GM12878 (cell line): ENCODE results near the gene MAP3K6. TPM values are rescaled to one million over a fixed set of nuclear protein-coding genes. Genes with fewer than 3 reads are reported as not detected.

Source experiments
- ATAC-seq: fragments of 200-7000 bp; cut with Tn5 transposase; 3 replicates; pipeline ENCODE4 v1.9.1; 2020; ENCODE audit warnings: mild to moderate bottlenecking, moderate library complexity
- BruUV-seq: library from RNA; stranded (reverse); fragments of 400-500 nt; replicated peaks from 2 replicates; lab custom pipeline; 2021; lab: Mats Ljungman, UMichigan
- CTCF ChIA-PET: fragments of 300-600 bp; sonication (Branson Sonifier 250); formaldehyde crosslinking; extraction: SDS; loops from one replicate; lab custom pipeline; 2021; ENCODE audit warnings: inconsistent platforms; lab: Yijun Ruan, JAX
- POLR2A ChIA-PET: fragments of 350-600 bp; formaldehyde crosslinking; extraction: SDS; loops from one replicate; lab custom pipeline; 2021; ENCODE audit warnings: inconsistent platforms; lab: Charles Lee
- RAD21 ChIA-PET: fragments of 300-600 bp; sonication (Branson Sonifier 250); formaldehyde crosslinking; loops from one replicate; lab custom pipeline; 2023; ENCODE audit warnings: antibody characterized with exemption; ENCODE audit not compliant: unreplicated experiment; lab: Charles Lee
- SMC1A ChIA-PET: fragments of 300-600 bp; sonication (Branson Sonifier 250); formaldehyde crosslinking; loops from one replicate; lab custom pipeline; 2023; ENCODE audit not compliant: unreplicated experiment, uncharacterized antibody; lab: Charles Lee
- DNase-seq: peaks from one replicate; pipeline ENCODE4 v3.0.0-alpha.2; 2011; ENCODE audit warnings: low read depth, low spot score
- FAIRE-seq: peaks from 3 replicates; lab custom pipeline; 2011; peaks lifted over from hg19 to GRCh38; lab: Jason Lieb, UNC
- H2AFZ ChIP-seq: 2 replicates; pipeline ENCODE4 v1.6.0; 2011; ENCODE audit warnings: low read depth, low read length, control low read depth; ENCODE audit not compliant: control insufficient read depth
- H3K27ac ChIP-seq: 2 replicates; pipeline ENCODE4 v1.5.1; 2011; ENCODE audit warnings: control low read depth; ENCODE audit not compliant: control insufficient read depth, insufficient read depth
- H3K27me3 ChIP-seq, 2 experiments: replicated peaks in 1 of 2; 2 replicates each; pipeline versions ENCODE4 v1.6.0 to v1.6.1; 2011; ENCODE audit warnings: low read length in 1 of 2; ENCODE audit not compliant: control insufficient read depth in 2 of 2, insufficient read depth in 2 of 2
- H3K36me3 ChIP-seq, 2 experiments: 2 replicates each; pipeline ENCODE4 v1.5.1; 2011; ENCODE audit warnings: low read length in 1 of 2; ENCODE audit not compliant: control insufficient read depth in 2 of 2, insufficient read depth in 2 of 2
- H3K4me1 ChIP-seq: 2 replicates; pipeline ENCODE4 v1.6.1; 2011; ENCODE audit warnings: mild to moderate bottlenecking, low read length, moderate library complexity, mixed read lengths; ENCODE audit not compliant: control insufficient read depth, insufficient read depth
- H3K4me2 ChIP-seq: 2 replicates; pipeline ENCODE4 v1.6.0; 2011; ENCODE audit warnings: control low read depth; ENCODE audit not compliant: control insufficient read depth, insufficient read depth
- H3K4me3 ChIP-seq: fragments of 200-600 bp; sonication (generic); 2 replicates; pipeline ENCODE4 v1.5.1; 2016
- H3K79me2 ChIP-seq: 2 replicates; pipeline ENCODE4 v1.6.0; 2011; ENCODE audit warnings: low read length; ENCODE audit not compliant: control insufficient read depth, insufficient read depth
- H3K9ac ChIP-seq: 2 replicates; pipeline ENCODE4 v1.8.0; 2011; ENCODE audit warnings: low read length, control low read depth, mixed read lengths; ENCODE audit not compliant: control insufficient read depth, insufficient read depth
- H3K9me3 ChIP-seq: replicated peaks from 3 replicates; pipeline ENCODE4 v1.5.1; 2011; ENCODE audit warnings: mild to moderate bottlenecking, low read length; ENCODE audit not compliant: control insufficient read depth, insufficient read depth
- H4K20me1 ChIP-seq: 2 replicates; pipeline ENCODE4 v1.6.0; 2011; ENCODE audit not compliant: control insufficient read depth, insufficient read depth
- ESRRA ChIP-seq: IDR thresholded peaks from 2 replicates; pipeline ENCODE4 v1.6.1; 2012; ENCODE audit warnings: mild to moderate bottlenecking, low read length, improper control_type of control experiment
- GABPA ChIP-seq: IDR thresholded peaks from 2 replicates; pipeline ENCODE4 v1.6.1; 2014; ENCODE audit warnings: antibody characterized with exemption, low read depth, mild to moderate bottlenecking, inconsistent platforms
- NRF1 ChIP-seq: conservative IDR thresholded peaks from 2 replicates; pipeline ENCODE4 v1.6.1; 2011; ENCODE audit warnings: mild to moderate bottlenecking, low read depth, low read length, improper control_type of control experiment
- PAX8 ChIP-seq: fragments of 450-650 bp; IDR thresholded peaks from 2 replicates; pipeline ENCODE4 v1.6.1; 2017; ENCODE audit warnings: mild to moderate bottlenecking, moderate library complexity
- SIN3A ChIP-seq: IDR thresholded peaks from 2 replicates; pipeline ENCODE4 v1.6.1; 2012; ENCODE audit warnings: low read depth, low read length, improper control_type of control experiment
- STAT1 ChIP-seq: fragments of 450-650 bp; conservative IDR thresholded peaks from 2 replicates; pipeline ENCODE4 v1.6.1; 2014; ENCODE audit warnings: antibody characterized with exemption, mild to moderate bottlenecking
- ZNF622 ChIP-seq: fragments of 450-650 bp; IDR thresholded peaks from 2 replicates; pipeline ENCODE4 v1.6.1; 2017; ENCODE audit warnings: mild to moderate bottlenecking, inconsistent platforms
- WGBS: methylation state at CpG from one replicate; pipeline ENCODE4 v1.1.6; 2016; ENCODE audit warnings: low lambda C conversion rate; ENCODE audit not compliant: insufficient replicate concordance, insufficient coverage; ENCODE audit errors: missing lambda C conversion rate; 5-methylcytosine and 5-hydroxymethylcytosine counted together
- in situ Hi-C: fragments of 300-500 bp; cut with MboI; formaldehyde crosslinking; loops from 9 replicates; pipeline ENCODE4 v1.14.3; 2018; ENCODE audit warnings: mixed read lengths
- intact Hi-C: fragments of 100-400 bp; cut with micrococcal nuclease; formaldehyde crosslinking; loops from one replicate; pipeline ENCODE4 v1.14.2; 2022; ENCODE audit not compliant: unreplicated experiment
- polyA plus RNA-seq, 11 experiments: library from polyadenylated mRNA; depleted of rRNA in 4 of 11; unstranded in 6 of 11; stranded (reverse) in 5 of 11; fragments of >200 nt; fragmentation: Nextera tagmentation in 4 of 11; fragmentation: Illumina TruSeq in 1 of 11; extraction: Ambion mirVana in 4 of 11; extraction: Trizol in 1 of 11; gene quantifications; 1 replicate in 1 of 11; 2 replicates in 10 of 11; pipeline versions ENCODE4 v1.2.1 to v1.2.3, GENCODE V29; 2011 to 2016; ENCODE audit warnings: inconsistent platforms in 2 of 11, missing spikeins in 2 of 11, low read depth in 1 of 11
- total RNA-seq, 4 experiments: library from RNA; depleted of rRNA in 3 of 4; stranded (reverse); fragments of >200 nt in 3 of 4; fragmentation: Illumina TruSeq in 1 of 4; extraction: Trizol in 1 of 4; gene quantifications; 2 replicates each; pipeline versions ENCODE4 v1.2.1 to v1.2.3, GENCODE V29; 2013 to 2021
- TF ChIP-seq, protein P1 (sequence below): IDR thresholded peaks from 2 replicates; pipeline ENCODE4 v1.6.1; 2011; ENCODE audit warnings: low read depth, mild to moderate bottlenecking, low read length, moderate library complexity, borderline replicate concordance; ENCODE audit errors: extremely low read depth
- TF ChIP-seq, protein P2 (sequence below): fragments of 450-650 bp; IDR thresholded peaks from 2 replicates; pipeline ENCODE4 v1.6.1; 2017; ENCODE audit warnings: low read depth, mild to moderate bottlenecking, moderate library complexity
- TF ChIP-seq, protein P3 (sequence below): IDR thresholded peaks from 2 replicates; pipeline ENCODE4 v1.6.1; 2012; ENCODE audit warnings: low read depth, low read length, improper control_type of control experiment

MAP3K6 gene
- total and polyA plus RNA-seq, 10 of the 15 experiments (the other 5 are each of a cell fraction or from before 2014, with no cell fraction given), result 0.15 to 3.4 (median 1.2) TPM; not detected in 1

DNA sequence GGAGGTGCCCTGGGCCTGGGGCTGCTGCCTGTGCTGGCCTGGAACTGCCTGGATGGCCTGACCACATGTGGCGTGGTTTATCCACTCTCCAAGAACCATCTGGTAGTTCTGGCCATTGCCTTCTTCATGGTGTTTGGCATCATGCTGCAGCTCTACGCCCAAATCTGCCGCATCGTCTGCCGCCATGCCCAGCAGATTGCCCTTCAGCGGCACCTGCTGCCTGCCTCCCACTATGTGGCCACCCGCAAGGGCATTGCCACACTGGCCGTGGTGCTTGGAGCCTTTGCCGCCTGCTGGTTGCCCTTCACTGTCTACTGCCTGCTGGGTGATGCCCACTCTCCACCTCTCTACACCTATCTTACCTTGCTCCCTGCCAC lies 27.5 kb upstream of the MAP3K6 start:
- Histone ChIP-seq H3K79me2 (no peaks in the 10 kb centered on the region), H3K9ac (no peak overlapping the region), H3K36me3 (no peaks in the 10 kb centered on the region), H3K9me3 (no peaks in the 10 kb centered on the region), H3K27me3 (no peaks in the 10 kb centered on the region), H3K27ac (no peak overlapping the region), H3K4me1 (peaks cover 8% of the 10 kb centered on the region), H3K4me3 (no peak overlapping the region), H2AFZ (no peak overlapping the region), H3K4me2 (no peak overlapping the region), H4K20me1 (no peaks in the 10 kb centered on the region)
- no TSS peak for BruUV-seq
- in situ Hi-C loops (loop anchor here (5.0 kb wide), 3 partner anchors 92 to 292 kb away; no protein-coding TSS in a partner anchor), intact Hi-C loops (loop anchor here (2.0 kb wide), 1 partner anchor 291 kb away; no protein-coding TSS in a partner anchor)
- CTCF ChIA-PET, result interaction anchor here (0.6 to 13.5 kb wide), 23 partner anchors 12 to 348 kb away, joined by 3 to 265 read pairs (median 7); partner anchors contain the start of genes AHDC1 and MAP3K6
- SMC1A ChIA-PET, result interaction anchor here (1.1 to 5.6 kb wide), 9 partner anchors 10 to 214 kb away, joined by 5 to 54 read pairs (median 7); partner anchors contain the start of gene AHDC1
- 88% methylated on average over 9 of the region's 9 CpGs for WGBS
- TF ChIP-seq, protein P1, sequence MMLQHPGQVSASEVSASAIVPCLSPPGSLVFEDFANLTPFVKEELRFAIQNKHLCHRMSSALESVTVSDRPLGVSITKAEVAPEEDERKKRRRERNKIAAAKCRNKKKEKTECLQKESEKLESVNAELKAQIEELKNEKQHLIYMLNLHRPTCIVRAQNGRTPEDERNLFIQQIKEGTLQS, result no peak
- no peak for TF ChIP-seq SIN3A
- TF ChIP-seq, protein P2, sequence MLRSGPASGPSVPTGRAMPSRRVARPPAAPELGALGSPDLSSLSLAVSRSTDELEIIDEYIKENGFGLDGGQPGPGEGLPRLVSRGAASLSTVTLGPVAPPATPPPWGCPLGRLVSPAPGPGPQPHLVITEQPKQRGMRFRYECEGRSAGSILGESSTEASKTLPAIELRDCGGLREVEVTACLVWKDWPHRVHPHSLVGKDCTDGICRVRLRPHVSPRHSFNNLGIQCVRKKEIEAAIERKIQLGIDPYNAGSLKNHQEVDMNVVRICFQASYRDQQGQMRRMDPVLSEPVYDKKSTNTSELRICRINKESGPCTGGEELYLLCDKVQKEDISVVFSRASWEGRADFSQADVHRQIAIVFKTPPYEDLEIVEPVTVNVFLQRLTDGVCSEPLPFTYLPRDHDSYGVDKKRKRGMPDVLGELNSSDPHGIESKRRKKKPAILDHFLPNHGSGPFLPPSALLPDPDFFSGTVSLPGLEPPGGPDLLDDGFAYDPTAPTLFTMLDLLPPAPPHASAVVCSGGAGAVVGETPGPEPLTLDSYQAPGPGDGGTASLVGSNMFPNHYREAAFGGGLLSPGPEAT, result no peak
- no peak for TF ChIP-seq GABPA
- no peak for TF ChIP-seq STAT1
- TF ChIP-seq NRF1, result no peak
- TF ChIP-seq PAX8, result no peak
- no peak for TF ChIP-seq ZNF622
- TF ChIP-seq ESRRA, result no peak
- TF ChIP-seq, protein P3, sequence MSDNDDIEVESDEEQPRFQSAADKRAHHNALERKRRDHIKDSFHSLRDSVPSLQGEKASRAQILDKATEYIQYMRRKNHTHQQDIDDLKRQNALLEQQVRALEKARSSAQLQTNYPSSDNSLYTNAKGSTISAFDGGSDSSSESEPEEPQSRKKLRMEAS, result no peak
- RAD21 ChIA-PET, result interaction anchor here (0.6 to 4.9 kb wide), 14 partner anchors 24 to 350 kb away, joined by 3 to 103 read pairs (median 4); no protein-coding TSS in a partner anchor
- ATAC-seq, result no peak
- POLR2A ChIA-PET, result interaction anchor here (2.9 kb wide), 1 partner anchor 97 kb away, joined by 16 read pairs; no protein-coding TSS in a partner anchor
- no peak for DNase-seq
- FAIRE-seq, result no peak
